Testis (tissue), 3 donors: ENCODE measurements around the gene SMC1B. TPM values are rescaled to one million over a fixed set of nuclear protein-coding genes. Genes with fewer than 3 reads are reported as not detected.
A peak's percentile ranks its signal among the peaks of the same experiment; 100 is the strongest.

Source experiments
- DNase-seq: peaks from one replicate; pipeline ENCODE4 v3.0.0-alpha.2; 2019
- H3K27ac ChIP-seq, 2 donors: fragments of 200-600 bp; sonication (generic); one replicate each; pipeline ENCODE4 v1.5.1; 2019
- H3K27me3 ChIP-seq: fragments of 200-600 bp; sonication (generic); one replicate; pipeline ENCODE4 v1.5.1; 2019
- H3K36me3 ChIP-seq: fragments of 200-600 bp; sonication (generic); one replicate; pipeline ENCODE4 v1.5.1; 2017; ENCODE audit warnings: low read depth; ENCODE audit errors: missing control alignments
- H3K4me1 ChIP-seq: fragments of 200-600 bp; sonication (generic); one replicate; pipeline ENCODE4 v1.5.1; 2019
- H3K4me3 ChIP-seq, 2 donors: fragments of 200-600 bp; sonication (generic); one replicate each; pipeline ENCODE4 v1.5.1; 2017 to 2019
- H3K9me3 ChIP-seq: fragments of 200-600 bp; sonication (generic); one replicate; pipeline ENCODE4 v1.5.1; 2017
- POLR2A ChIP-seq: fragments of 450-650 bp; IDR thresholded peaks from one replicate; pipeline ENCODE4 v1.6.1; 2017; ENCODE audit warnings: antibody characterized with exemption, mild to moderate bottlenecking, moderate library complexity
- WGBS, 2 donors: methylation state at CpG; one replicate each; pipeline ENCODE4 v1.1.5; 2018; 5-methylcytosine and 5-hydroxymethylcytosine counted together
- intact Hi-C: fragments of 100-400 bp; cut with DNase I; formaldehyde crosslinking; loops from one replicate; pipeline ENCODE4 v1.15.1; 2023; ENCODE audit warnings: low total_unique reads
- polyA plus RNA-seq: library from polyadenylated mRNA; stranded (reverse); fragments of 350-450 nt; fragmentation: Illumina TruSeq; extraction: RNeasy Lipid Tissue Mini Kit (QIAGEN cat#74804); gene quantifications from one replicate; pipeline ENCODE4 v1.2.3, GENCODE V29; 2014; ENCODE audit warnings: low read depth, low replicate concordance; ENCODE audit not compliant: insufficient read depth
- total RNA-seq, 2 donors: library from RNA; depleted of rRNA; stranded (reverse); fragments of >200 nt; gene quantifications; one replicate each; pipeline ENCODE4 v1.2.3, GENCODE V29; 2016
- TF ChIP-seq, protein P1 (sequence below), 3 experiments: fragments of 450-650 bp in 2 of 3; fragments of 200-600 bp in 1 of 3; sonication (generic) in 1 of 3; IDR thresholded peaks; one replicate each; pipeline ENCODE4 v1.5.1; 2016 to 2019; ENCODE audit warnings: antibody characterized with exemption in 3 of 3, mild to moderate bottlenecking in 2 of 3, moderate library complexity in 1 of 3

SMC1B gene
- total and polyA plus RNA-seq, 3 donors from 2014 or later: 10.1 to 46.8 (median 24.7) TPM

DNA sequence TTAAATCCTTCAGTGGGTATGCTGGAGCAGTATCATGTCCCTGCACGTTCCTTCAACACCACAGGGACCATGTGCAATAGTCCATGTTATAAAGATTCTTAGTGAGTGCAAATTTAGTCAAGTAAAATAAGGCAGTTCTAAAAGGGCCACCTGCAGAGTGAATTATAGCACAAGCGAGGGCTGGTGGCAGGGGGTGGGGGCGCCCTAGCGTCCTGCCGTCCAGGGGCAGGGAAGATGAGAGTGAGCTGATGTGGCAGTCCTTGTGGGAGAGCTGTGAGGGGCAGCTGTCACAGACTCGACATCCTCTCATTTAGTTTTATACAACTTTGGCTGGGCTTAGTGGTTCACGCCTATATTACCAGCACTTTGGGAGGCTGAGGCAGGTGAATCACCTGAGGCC, 74.6 kb downstream of the SMC1B start:
- TF ChIP-seq POLR2A: no peak
- TF ChIP-seq, protein P1, sequence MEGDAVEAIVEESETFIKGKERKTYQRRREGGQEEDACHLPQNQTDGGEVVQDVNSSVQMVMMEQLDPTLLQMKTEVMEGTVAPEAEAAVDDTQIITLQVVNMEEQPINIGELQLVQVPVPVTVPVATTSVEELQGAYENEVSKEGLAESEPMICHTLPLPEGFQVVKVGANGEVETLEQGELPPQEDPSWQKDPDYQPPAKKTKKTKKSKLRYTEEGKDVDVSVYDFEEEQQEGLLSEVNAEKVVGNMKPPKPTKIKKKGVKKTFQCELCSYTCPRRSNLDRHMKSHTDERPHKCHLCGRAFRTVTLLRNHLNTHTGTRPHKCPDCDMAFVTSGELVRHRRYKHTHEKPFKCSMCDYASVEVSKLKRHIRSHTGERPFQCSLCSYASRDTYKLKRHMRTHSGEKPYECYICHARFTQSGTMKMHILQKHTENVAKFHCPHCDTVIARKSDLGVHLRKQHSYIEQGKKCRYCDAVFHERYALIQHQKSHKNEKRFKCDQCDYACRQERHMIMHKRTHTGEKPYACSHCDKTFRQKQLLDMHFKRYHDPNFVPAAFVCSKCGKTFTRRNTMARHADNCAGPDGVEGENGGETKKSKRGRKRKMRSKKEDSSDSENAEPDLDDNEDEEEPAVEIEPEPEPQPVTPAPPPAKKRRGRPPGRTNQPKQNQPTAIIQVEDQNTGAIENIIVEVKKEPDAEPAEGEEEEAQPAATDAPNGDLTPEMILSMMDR (IDR thresholded peaks at IDR 0.05): no peak
- no peak overlapping the region for H3K4me3 ChIP-seq
- no peak overlapping the region for H3K27ac ChIP-seq
- H3K27me3 ChIP-seq: no peaks in the 10 kb centered on the region
- intact Hi-C loops: no loop called here
- 87 to 94% methylated on average over 7 of the region's 7 CpGs for WGBS, 2 donors
- no peaks in the 10 kb centered on the region for H3K36me3 ChIP-seq
- DNase-seq: no peak
- peaks cover 15% of the 10 kb centered on the region for H3K4me1 ChIP-seq
- H3K9me3 ChIP-seq: no peaks in the 10 kb centered on the region

DNA sequence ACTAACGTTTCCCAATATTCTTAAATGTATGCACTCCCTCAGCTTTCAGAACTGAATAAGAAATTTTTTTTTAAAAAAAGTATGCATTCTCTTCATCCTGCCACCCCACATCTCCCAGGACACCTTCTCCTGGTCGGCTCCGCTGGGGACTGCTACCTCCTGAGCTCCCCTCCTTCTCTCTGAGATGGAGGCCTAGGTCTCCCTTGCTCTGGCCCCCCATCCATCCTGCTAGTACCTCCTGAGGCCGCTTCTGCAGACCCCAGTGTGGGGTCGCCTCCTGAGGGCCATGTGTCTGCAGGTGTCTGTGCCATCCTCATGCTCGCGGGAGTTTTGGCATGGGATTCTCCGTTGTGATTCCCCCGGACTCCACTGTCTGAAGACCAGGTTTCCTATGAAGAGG, 75.9 kb downstream of the SMC1B start:
- peak overlapping the region in 1 of 2 donors; percentile 77 for H3K27ac ChIP-seq

DNA sequence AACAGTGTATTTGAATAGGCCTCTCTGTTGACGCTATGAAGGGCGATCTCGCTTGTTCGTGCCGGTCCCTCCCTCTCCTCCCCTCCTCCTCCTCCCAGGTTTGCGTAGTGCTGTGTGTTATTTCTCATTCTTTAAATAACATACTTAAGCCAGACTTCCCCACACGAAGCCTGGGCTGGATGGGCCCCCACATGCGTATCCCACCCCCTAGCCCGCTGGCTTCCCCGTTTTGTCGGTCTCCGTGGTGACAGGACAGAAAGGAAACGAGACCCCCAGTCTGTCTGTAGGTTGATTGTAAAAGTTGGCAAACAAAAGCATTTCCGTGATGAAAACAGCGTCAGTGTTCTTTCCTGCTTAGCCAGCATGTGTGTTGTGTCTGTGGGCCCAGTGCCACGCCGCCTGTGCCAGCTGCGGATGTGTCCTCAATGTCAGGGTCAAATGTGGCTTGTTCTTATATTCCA, 76.4 kb downstream of the SMC1B start:
- no peaks in the 10 kb centered on the region for H3K9me3 ChIP-seq
- TF ChIP-seq, protein P1 (IDR thresholded peaks at IDR 0.05): no peak
- TF ChIP-seq POLR2A: no peak
- no peak overlapping the region for H3K4me3 ChIP-seq
- peak; percentile 66 for DNase-seq
- H3K36me3 ChIP-seq: peaks cover 5% of the 10 kb centered on the region
- WGBS, 2 donors: 38 to 62% methylated on average over 18 of the region's 18 CpGs
- H3K4me1 ChIP-seq: peaks cover 15% of the 10 kb centered on the region
- H3K27ac ChIP-seq: peak overlapping the region; percentile 26 to 77
- no peaks in the 10 kb centered on the region for H3K27me3 ChIP-seq
- intact Hi-C loops: no loop called here

More for the DNA sequence above, 75.9 kb downstream of the SMC1B start:
- DNase-seq: no peak
- 86 to 89% methylated on average over 9 of the region's 9 CpGs for WGBS, 2 donors
- Histone ChIP-seq H3K9me3 (no peaks in the 10 kb centered on the region), H3K4me3 (no peak overlapping the region), H3K36me3 (peaks cover 5% of the 10 kb centered on the region), H3K4me1 (peaks cover 15% of the 10 kb centered on the region), H3K27me3 (no peaks in the 10 kb centered on the region)
- TF ChIP-seq, protein P1 (IDR thresholded peaks at IDR 0.05): no peak
- no peak for TF ChIP-seq POLR2A
- intact Hi-C loops: no loop called here

DNA sequence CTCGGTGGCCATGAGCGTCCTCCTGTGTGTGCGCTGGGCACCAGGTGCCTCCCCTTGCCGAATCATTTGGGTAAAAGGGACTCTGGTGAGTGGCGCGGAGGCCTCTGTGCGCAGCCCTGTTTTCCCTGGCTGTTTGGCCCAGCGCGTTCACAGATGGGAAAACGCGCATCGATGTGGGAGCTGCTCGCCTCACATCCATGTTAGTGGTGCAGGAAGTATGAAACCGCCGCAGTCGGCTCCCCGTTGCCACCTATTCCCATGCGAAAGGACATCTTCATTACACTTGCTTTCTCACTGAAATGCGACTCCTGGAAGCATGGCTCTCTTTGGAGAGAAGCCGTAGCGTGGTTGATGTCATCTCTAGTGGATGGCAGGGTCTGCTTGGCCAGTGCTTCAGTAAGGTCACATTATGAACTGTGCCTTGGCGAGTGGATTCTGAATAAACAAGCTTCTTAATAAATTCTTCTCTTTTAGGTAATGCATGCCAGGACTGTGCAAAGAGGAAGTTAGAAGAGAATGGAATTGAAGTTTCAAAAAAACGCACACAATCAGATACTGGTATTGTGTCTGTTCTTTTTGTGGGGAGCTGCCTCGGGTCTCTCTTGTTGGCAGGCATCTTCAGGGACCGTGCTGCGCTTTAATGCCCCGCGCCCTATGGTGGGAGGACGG, 77.4 kb downstream of the SMC1B start:
- H3K9me3 ChIP-seq: no peaks in the 10 kb centered on the region
- WGBS, 2 donors: 88 to 89% methylated on average over 26 to 29 of the region's 29 CpGs
- no peaks in the 10 kb centered on the region for H3K27me3 ChIP-seq
- intact Hi-C loops: no loop called here
- no peak overlapping the region for H3K4me3 ChIP-seq
- peaks cover 15% of the 10 kb centered on the region for H3K4me1 ChIP-seq
- H3K36me3 ChIP-seq: peaks cover 5% of the 10 kb centered on the region
- peak overlapping the region in 1 of 2 donors; percentile 77 for H3K27ac ChIP-seq
- no peak for DNase-seq
- TF ChIP-seq POLR2A: no peak
- TF ChIP-seq, protein P1 (IDR thresholded peaks at IDR 0.05): no peak
